Effector memory CD8-positive, alpha-beta T cell (primary cell): Measurements from ENCODE around the gene ISL2.
"Not testable (repeated sequence)": the region's sequence is repeated elsewhere in the genome, so short reads cannot be mapped to it uniquely, and the experiment has no call there.

Experiments
- ATAC-seq: fragments of 150-1000 bp; cut with Tn5 transposase; replicated peaks from 2 replicates; pipeline ENCODE4 v1.10.0; 2021; ENCODE audit warnings: mild to moderate bottlenecking, moderate library complexity
- DNase-seq, 3 experiments: peaks; one replicate each; pipeline ENCODE4 v3.0.0; 2021
- H3K27ac Mint-ChIP-seq, 2 donors: one replicate each; pipeline ENCODE4 v1.8.0; 2022; ENCODE audit warnings: mild to moderate bottlenecking in 2 of 2, mixed read lengths in 2 of 2, moderate library complexity in 2 of 2
- H3K27me3 Mint-ChIP-seq, 2 donors: one replicate each; pipeline ENCODE4 v1.8.0; 2022; ENCODE audit warnings: mixed read lengths in 2 of 2
- H3K36me3 Mint-ChIP-seq: one replicate; pipeline ENCODE4 v1.8.0; 2022; ENCODE audit warnings: mild to moderate bottlenecking, moderate library complexity, mixed read lengths; ENCODE audit not compliant: insufficient read depth
- H3K4me1 Mint-ChIP-seq, 2 donors: one replicate each; pipeline ENCODE4 v1.8.0; 2022; ENCODE audit warnings: low read depth in 2 of 2, mixed read lengths in 2 of 2
- H3K4me3 Mint-ChIP-seq, 2 donors: one replicate each; pipeline ENCODE4 v1.8.0; 2022; ENCODE audit warnings: mild to moderate bottlenecking in 2 of 2, mixed read lengths in 2 of 2, moderate library complexity in 2 of 2
- H3K9me3 Mint-ChIP-seq, 2 donors: one replicate each; pipeline ENCODE4 v1.8.0; 2022; ENCODE audit warnings: mixed read lengths in 2 of 2

The ISL2 gene

DNA sequence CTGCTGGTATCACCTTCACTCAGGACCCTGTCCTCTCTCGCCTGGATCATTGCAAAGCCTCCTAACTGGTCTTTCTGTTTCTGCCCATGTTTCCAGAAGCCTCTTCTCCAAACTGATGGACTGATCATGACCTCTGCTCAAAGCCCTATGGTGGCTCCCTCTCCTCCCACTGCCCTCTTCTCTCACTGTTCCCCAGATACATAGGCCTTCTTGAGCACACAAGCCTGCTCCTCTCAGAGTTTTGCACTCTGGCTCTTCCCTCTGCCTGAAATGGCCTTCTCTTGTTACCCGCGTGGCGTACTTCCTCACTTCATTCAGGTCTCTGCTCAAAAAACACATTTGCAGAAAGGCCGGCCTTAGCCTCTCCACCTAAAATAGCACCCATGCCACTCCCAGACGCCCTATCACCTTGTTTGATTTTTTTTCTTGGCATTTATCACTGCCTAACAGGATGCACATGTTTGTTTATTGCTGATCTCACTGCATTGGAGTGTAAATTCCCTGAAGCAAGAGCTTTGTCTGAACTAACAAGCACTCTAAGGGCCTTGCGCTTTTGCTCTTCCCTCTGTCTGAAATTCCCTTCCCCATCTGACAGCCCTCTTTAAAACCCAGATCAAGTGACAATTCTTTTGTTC, 23.9 kb upstream of the ISL2 start:
- H3K36me3 Mint-ChIP-seq, result peaks cover 17% of the 10 kb centered on the region
- H3K9me3 Mint-ChIP-seq, result no peaks in the 10 kb centered on the region
- peaks cover 0 to 4% of the 10 kb centered on the region in 2 donors for H3K27me3 Mint-ChIP-seq
- DNase-seq (no peak), ATAC-seq (no peak)
- H3K4me3 Mint-ChIP-seq, result peak overlapping the region; percentile 80 to 91
- H3K4me1 Mint-ChIP-seq, result peaks cover 16 to 27% of the 10 kb centered on the region in 2 donors
- H3K27ac Mint-ChIP-seq, result no peak overlapping the region

DNA sequence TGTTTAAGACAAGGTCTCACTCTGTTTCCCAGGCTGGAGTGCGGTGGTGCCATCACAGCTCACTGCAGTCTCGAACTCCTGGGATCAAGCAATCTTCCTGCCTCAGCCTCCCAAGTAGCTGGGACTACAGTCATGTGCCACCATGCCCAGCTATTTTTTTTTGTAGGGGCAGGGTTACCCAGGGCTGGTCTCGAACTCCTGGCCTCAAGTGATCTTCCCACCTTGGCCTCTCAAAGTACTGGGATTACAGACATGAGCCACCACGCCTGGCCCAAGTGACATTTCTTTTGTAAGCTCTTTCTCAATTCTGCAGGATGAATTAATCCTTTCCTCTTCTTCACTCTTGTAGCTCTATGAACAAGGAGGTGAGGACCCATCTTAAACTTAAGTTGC, 23.4 kb upstream of the ISL2 start:
- not testable (repeated sequence) for H3K4me3 Mint-ChIP-seq, DNase-seq, H3K27ac Mint-ChIP-seq, H3K27me3 Mint-ChIP-seq, ATAC-seq, H3K9me3 Mint-ChIP-seq
- peaks cover 16 to 23% of the 10 kb centered on the region in 2 donors for H3K4me1 Mint-ChIP-seq
- H3K36me3 Mint-ChIP-seq, result peaks cover 17% of the 10 kb centered on the region

DNA sequence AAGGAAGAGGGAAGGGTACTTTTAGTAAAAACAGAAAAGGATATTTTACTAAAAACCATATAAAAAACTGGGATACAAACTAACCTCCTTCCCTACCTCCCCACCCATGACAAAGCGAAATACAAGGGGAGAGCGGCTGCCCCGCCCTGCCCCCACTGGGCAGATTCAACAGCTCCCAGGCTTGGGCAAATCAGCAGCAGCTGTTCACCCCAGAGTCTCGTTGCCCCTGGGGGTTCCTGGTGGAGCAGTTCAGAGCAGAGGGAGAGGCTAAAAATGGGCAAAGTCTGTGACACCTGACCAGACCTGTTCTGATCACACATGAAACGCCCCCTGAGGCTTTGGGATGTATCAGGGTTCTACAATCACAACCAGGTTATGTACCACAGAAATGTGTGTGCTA, 22.8 kb upstream of the ISL2 start:
- Mint-ChIP-seq H3K27ac (no peak overlapping the region), H3K36me3 (peaks cover 15% of the 10 kb centered on the region), H3K4me3 (no peak overlapping the region), H3K27me3 (peaks cover under 1 to 8% of the 10 kb centered on the region in 2 donors), H3K9me3 (no peaks in the 10 kb centered on the region), H3K4me1 (peaks cover 11 to 18% of the 10 kb centered on the region in 2 donors)
- no peak for DNase-seq
- no peak for ATAC-seq

DNA sequence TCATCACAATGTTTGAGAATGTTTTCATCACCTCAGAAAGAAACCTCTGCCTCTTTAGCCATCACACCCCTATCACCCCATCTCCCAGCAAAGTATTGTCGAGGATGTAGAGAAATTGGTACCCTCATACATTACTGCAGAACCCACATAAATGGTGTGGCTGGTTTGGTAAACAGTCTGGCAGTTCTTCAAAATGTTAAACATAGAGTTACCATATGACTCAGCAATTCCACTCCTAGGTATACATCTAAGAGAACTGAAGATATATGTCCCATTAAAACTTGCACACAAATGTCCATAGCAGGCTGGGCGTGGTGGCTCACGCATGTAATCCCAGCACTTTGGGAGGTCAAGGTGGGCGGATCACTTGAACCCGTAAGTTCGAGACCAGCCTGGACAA, 16.6 kb upstream of the ISL2 start:
- no peak for ATAC-seq
- no peaks in the 10 kb centered on the region for H3K4me1 Mint-ChIP-seq
- no peak for DNase-seq
- H3K27me3 Mint-ChIP-seq, result peaks cover 45 to 54% of the 10 kb centered on the region in 2 donors
- H3K4me3 Mint-ChIP-seq, result no peak overlapping the region
- no peaks in the 10 kb centered on the region for H3K9me3 Mint-ChIP-seq
- no peak overlapping the region for H3K27ac Mint-ChIP-seq
- no peaks in the 10 kb centered on the region for H3K36me3 Mint-ChIP-seq

DNA sequence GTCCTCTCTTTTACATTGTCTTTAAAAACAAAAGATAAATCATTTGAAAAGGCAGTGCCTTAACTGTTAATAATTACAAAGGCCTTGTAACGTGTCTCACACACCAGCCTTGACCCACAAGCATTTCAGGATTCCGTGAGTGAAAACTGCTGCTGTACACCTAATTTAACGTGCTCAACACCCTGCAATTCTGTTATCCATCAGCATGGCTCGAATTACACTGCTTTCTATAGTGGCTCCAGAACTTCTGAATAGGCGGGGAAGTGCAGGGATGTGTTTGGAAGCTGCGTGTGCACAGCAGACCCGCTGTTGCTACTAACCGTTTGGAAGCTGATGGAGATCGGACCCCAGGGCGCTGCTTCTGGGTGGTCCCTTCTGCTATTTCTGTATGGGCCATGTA, 15.4 kb upstream of the ISL2 start:
- ATAC-seq, result no peak
- Mint-ChIP-seq H3K4me3 (no peak overlapping the region), H3K36me3 (no peaks in the 10 kb centered on the region), H3K27ac (no peak overlapping the region), H3K4me1 (no peaks in the 10 kb centered on the region), H3K9me3 (no peaks in the 10 kb centered on the region), H3K27me3 (peaks cover 44 to 58% of the 10 kb centered on the region in 2 donors)
- DNase-seq, result no peak

DNA sequence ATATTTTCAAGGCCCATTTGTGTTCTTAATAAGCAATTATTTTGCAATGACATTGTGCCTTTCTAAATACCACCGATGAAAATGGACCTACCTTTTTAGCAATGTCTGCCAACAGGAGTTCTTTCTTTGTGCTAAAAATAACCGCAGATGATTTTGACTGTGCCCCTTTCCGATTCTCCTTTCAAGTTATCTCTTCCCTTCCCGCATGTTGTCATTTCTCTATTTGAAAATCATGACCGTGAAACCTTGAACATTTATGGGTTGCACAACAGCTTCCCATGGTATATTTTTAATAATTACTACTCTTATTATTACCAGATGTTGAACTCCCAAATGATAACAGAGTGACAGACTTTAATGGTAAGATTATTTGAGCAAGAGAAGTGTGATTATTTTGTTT, 15.0 kb upstream of the ISL2 start:
- Mint-ChIP-seq H3K27me3 (peaks cover 41 to 62% of the 10 kb centered on the region in 2 donors), H3K36me3 (no peaks in the 10 kb centered on the region), H3K4me3 (no peak overlapping the region), H3K4me1 (no peaks in the 10 kb centered on the region), H3K27ac (no peak overlapping the region), H3K9me3 (no peaks in the 10 kb centered on the region)
- no peak for DNase-seq
- ATAC-seq, result no peak

DNA sequence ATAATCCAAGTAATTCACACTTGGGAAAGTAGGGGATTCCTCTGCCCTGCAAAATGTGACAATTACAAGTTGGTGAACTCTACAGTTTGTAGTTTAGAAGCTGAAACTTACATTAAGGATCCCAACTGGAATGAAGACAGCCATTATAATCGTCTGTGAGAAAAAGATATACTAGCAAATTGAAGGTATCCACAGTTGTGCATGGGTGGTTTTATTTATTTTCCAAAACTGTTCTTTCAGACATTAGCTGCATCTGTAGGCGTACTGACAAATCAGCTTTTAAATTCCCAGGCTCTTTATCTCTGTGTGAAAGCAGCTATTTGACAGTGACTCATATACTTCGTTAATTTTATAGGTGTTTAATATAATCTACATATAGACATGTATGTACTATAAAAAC, 12.5 kb upstream of the ISL2 start:
- no peak overlapping the region for H3K4me3 Mint-ChIP-seq
- peaks cover 51 to 83% of the 10 kb centered on the region in 2 donors for H3K27me3 Mint-ChIP-seq
- H3K27ac Mint-ChIP-seq, result no peak overlapping the region
- DNase-seq (no peak), ATAC-seq (no peak)
- no peaks in the 10 kb centered on the region for H3K9me3 Mint-ChIP-seq
- H3K4me1 Mint-ChIP-seq, result no peaks in the 10 kb centered on the region
- H3K36me3 Mint-ChIP-seq, result no peaks in the 10 kb centered on the region

DNA sequence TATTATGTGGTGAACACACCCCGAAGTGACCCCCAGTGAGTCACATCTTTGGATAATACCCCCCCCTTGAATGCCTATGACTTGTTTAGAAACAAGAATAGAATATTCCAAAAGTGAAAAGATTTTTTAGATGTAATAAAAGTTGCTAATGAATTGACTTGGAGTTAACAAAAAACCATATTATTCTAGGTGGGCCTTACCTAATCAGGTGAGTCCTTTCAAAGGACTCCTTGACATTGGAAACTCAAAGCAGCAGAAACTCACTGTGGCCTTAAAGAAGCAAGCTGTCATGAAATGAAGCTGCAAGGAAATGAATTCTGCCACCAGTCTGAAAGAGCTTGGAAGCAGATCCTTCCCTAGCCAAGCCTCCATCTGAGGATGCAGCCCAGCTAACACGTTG, 10.9 kb upstream of the ISL2 start:
- Mint-ChIP-seq H3K27me3 (peaks cover 51 to 83% of the 10 kb centered on the region in 2 donors), H3K27ac (no peak overlapping the region), H3K4me3 (no peak overlapping the region), H3K9me3 (no peaks in the 10 kb centered on the region), H3K4me1 (no peaks in the 10 kb centered on the region), H3K36me3 (no peaks in the 10 kb centered on the region)
- DNase-seq, result no peak
- ATAC-seq, result no peak

DNA sequence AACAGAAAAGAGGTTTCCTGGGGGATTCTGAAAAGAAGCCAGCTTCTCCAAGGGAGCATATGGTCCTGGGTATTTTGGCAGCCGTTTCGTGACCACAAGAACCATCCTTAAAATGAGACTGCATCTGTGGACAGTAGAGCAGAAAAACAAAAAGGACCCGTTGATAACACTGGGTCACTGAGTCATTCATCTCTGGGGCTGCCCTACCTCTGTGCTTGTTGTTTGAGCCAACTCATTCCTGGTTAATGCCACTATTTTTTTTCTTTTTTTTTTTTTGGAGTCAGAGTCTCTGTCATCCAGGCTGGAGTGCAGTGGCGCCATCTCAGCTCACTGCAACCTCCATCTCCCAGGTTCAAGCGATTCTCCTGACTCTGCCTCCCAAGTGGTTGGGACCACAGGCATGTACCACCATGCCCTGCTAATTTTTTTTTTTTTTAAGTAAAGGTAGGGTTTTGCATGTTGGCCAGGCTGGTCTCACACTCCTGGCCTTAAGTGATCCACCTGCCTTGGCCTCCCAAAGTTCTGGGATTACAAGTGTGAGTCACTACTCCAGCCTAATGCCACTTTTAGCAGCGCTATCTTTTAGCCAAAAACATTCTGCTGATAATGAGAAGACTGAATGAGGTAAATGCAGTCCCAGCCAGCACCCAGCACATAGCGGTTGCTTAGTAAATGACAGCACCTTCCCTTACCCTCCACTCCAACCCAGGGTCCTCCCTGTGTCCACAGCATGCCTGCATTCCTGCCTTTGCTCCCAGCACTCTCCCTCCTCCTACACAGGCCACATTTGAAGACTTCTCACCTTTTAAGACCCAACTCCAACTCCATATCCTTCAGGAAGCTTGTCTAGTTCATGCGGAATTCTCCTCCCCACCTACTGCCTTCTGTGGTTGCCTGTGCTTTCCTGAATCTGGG, 9.1 kb upstream of the ISL2 start:
- Mint-ChIP-seq H3K4me3 (no peak overlapping the region), H3K27ac (no peak overlapping the region), H3K36me3 (no peaks in the 10 kb centered on the region), H3K27me3 (peaks cover 39 to 75% of the 10 kb centered on the region in 2 donors), H3K4me1 (no peaks in the 10 kb centered on the region), H3K9me3 (no peaks in the 10 kb centered on the region)
- ATAC-seq, result no peak
- DNase-seq, result no peak

DNA sequence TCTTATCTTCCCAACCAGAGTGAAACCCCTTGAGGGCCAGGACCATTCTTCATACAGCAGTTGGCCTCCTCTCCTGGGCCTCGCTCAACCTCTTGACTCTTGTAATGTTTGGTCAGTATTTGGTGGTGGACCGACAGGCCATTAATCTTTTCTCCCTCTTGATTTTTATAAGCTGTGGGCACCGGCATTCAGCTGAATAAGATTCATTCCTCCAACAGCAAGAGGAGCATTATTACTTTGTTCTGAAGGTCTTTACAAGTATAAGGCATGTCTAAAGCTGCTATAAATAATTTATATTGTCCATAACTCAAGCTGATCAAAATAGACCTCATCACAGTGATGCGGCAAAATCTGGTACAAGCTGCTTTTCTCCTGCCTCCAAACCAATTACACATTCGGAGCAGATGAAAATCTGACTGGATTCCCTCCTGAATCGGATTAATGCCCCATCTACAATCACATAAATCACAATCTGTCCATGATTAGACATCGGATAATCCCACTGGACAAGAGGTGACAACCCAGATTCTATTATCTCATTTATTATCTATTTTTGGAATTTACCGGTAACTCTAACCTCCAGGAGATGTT, 8.4 kb upstream of the ISL2 start:
- peaks cover 39 to 75% of the 10 kb centered on the region in 2 donors for H3K27me3 Mint-ChIP-seq
- no peak for ATAC-seq
- H3K4me3 Mint-ChIP-seq, result no peak overlapping the region

DNA sequence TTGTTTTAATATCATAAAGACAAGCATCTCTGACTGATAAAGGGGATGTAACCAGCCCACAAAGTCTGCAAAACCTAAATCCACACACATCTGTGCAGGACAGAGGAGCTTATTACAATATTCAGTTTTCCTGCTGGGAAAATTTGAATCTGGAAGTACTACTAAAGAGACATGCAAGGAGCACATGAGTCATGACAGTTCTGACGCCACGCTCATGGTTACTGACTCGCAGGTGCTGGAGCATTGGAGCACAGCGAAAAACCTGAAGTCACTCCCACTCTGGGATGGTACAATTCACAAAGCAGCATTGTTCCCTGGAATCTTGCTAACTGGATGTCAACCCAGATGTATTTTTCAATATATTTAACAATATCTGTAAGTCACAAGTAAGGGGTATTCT, 7.6 kb upstream of the ISL2 start:
- ATAC-seq (no peak), DNase-seq (no peak)
- Mint-ChIP-seq H3K9me3 (no peaks in the 10 kb centered on the region), H3K36me3 (peaks cover 3% of the 10 kb centered on the region), H3K4me3 (no peak overlapping the region), H3K27ac (no peak overlapping the region), H3K27me3 (peaks cover 41 to 75% of the 10 kb centered on the region in 2 donors), H3K4me1 (peaks cover 0 to 1% of the 10 kb centered on the region in 2 donors)

More for the DNA sequence above, 8.4 kb upstream of the ISL2 start:
- Mint-ChIP-seq H3K36me3 (no peaks in the 10 kb centered on the region), H3K4me1 (no peaks in the 10 kb centered on the region), H3K9me3 (no peaks in the 10 kb centered on the region), H3K27ac (no peak overlapping the region)
- DNase-seq, result no peak

DNA sequence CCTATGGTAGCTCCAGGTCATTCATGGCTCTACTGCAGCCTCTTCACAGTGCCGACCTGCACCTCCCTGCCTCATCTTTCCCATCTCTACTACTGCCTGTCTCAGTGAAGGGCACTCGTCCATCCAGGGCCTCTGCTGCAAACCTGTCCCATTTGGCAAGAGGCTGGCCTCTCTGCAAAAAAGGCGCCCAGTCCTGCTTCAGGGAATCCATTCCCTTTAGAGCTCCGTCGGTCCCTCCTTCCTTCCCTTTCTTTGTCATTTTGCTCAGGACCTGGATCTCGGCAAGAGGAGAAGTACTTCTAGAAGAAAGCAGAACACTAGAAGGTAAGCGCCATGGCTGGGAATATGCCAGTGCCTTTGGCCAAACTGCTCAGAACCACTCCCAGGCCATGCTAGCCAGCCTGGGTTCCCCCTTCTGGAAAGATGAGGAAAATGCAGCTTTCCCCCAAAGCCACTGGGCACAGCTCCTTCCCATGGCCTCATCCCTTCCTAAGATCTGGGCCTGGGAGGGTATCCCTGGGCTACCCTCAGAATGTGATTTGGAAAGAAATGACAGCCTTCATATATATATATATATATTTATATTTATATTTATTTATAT, 6.4 kb upstream of the ISL2 start:
- H3K4me1 Mint-ChIP-seq, result peaks cover 2 to 7% of the 10 kb centered on the region in 2 donors
- H3K36me3 Mint-ChIP-seq, result peaks cover 3% of the 10 kb centered on the region
- no peak overlapping the region for H3K4me3 Mint-ChIP-seq
- ATAC-seq, result no peak
- no peak overlapping the region for H3K27ac Mint-ChIP-seq
- DNase-seq, result no peak
- H3K27me3 Mint-ChIP-seq, result peaks cover 50 to 86% of the 10 kb centered on the region in 2 donors
- H3K9me3 Mint-ChIP-seq, result no peaks in the 10 kb centered on the region

DNA sequence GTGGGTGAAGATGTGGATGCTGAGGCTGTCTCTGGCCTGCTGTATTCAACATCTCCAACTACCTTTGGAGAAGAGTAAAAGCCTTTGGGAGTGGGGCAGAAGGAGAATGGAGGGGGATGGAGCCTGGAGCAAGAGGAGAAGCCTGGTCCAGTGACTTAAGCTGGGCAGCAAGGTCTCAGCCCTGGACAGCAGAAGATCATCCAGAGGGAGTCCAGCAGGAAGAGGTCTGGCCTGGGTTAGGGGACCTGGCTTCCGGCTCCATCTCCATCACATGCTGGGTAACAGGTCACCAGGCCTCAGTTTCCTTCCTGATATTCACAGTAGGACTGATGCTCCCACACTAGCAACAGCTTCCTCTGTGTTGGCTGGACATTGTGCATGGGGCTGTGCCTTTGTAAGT, 3.8 kb upstream of the ISL2 start:
- no peaks in the 10 kb centered on the region for H3K9me3 Mint-ChIP-seq
- H3K27ac Mint-ChIP-seq, result no peak overlapping the region
- H3K4me3 Mint-ChIP-seq, result no peak overlapping the region
- DNase-seq (no peak), ATAC-seq (no peak)
- peaks cover 16% of the 10 kb centered on the region for H3K36me3 Mint-ChIP-seq
- H3K27me3 Mint-ChIP-seq, result peaks cover 69 to 92% of the 10 kb centered on the region in 2 donors
- peaks cover 23 to 27% of the 10 kb centered on the region in 2 donors for H3K4me1 Mint-ChIP-seq
